Prostate gland (tissue), 2 donors: ENCODE results near the gene GNB1. TPM values are rescaled to one million over a fixed set of nuclear protein-coding genes. Genes with fewer than 3 reads are reported as not detected.

Experiments used
- DNase-seq: peaks from one replicate; pipeline ENCODE4 v3.0.0-alpha.2; 2019; ENCODE audit warnings: low spot score
- H3K27ac ChIP-seq, 2 donors: fragments of 200-600 bp; sonication (generic); 2 replicates each; pipeline ENCODE4 v1.5.1; 2017 to 2019
- H3K27me3 ChIP-seq: fragments of 200-600 bp; sonication (generic); replicated peaks from 2 replicates; pipeline ENCODE4 v1.5.1; 2019; ENCODE audit not compliant: insufficient read depth
- H3K36me3 ChIP-seq, 2 donors: fragments of 200-600 bp; sonication (generic); 1 replicate in 1 of 2; 2 replicates in 1 of 2; pipeline versions ENCODE4 v1.5.1 to v1.8.1; 2017 to 2019
- H3K4me1 ChIP-seq: fragments of 200-600 bp; sonication (generic); replicated peaks from 2 replicates; pipeline ENCODE4 v1.5.1; 2019
- H3K4me3 ChIP-seq, 2 donors: fragments of 200-600 bp; sonication (generic); 2 replicates each; pipeline ENCODE4 v1.5.1; 2017 to 2019
- H3K9me3 ChIP-seq: fragments of 200-600 bp; sonication (generic); 2 replicates; pipeline ENCODE4 v1.5.1; 2017
- CTCF ChIP-seq, 4 experiments: fragments of 200-600 bp in 2 of 4; fragments of 450-650 bp in 2 of 4; sonication (generic) in 2 of 4; IDR thresholded peaks; 1 replicate in 3 of 4; 2 replicates in 1 of 4; pipeline ENCODE4 v1.5.1; 2016 to 2019; ENCODE audit warnings: antibody characterized with exemption in 4 of 4, mild to moderate bottlenecking in 2 of 4, moderate library complexity in 2 of 4
- POLR2A ChIP-seq: fragments of 450-650 bp; IDR thresholded peaks from one replicate; pipeline ENCODE4 v1.6.1; 2016; ENCODE audit warnings: antibody characterized with exemption, mild to moderate bottlenecking
- POLR2AphosphoS5 ChIP-seq: sonication (generic); formaldehyde crosslinking; IDR thresholded peaks from one replicate; pipeline ENCODE4 v1.6.1; 2017; ENCODE audit warnings: antibody characterized with exemption
- WGBS: methylation state at CpG from one replicate; pipeline ENCODE4 v1.1.5; 2018; 5-methylcytosine and 5-hydroxymethylcytosine counted together
- intact Hi-C: fragments of 100-400 bp; cut with DNase I; formaldehyde crosslinking; loops from one replicate; pipeline ENCODE4 v1.14.2; 2022
- total RNA-seq, 2 donors: library from RNA; depleted of rRNA; stranded (reverse); fragments of >200 nt; gene quantifications; one replicate each; pipeline ENCODE4 v1.1.0, GENCODE V29; 2016

GNB1 gene
- total RNA-seq = 100 to 1,000 TPM; 163 to 233 TPM

- intact Hi-C loops = loop anchor here (5.0 kb wide), 2 partner anchors 33 to 113 kb away; partner anchors contain the start of gene NADK
- peaks cover 26% of the 10 kb centered on the region for H3K4me1 ChIP-seq
Measured at GRCh38 chr1:1890506-1891348, at the start of gene GNB1. TSS of gene GNB1 (minus strand) at chr1:1891087. CDS start at chr1:1825453, 65,634 bp downstream.

GRCh38 chr1:1940123-1940425, 49.2 kb upstream of the GNB1 start:
- Histone ChIP-seq H3K9me3 (no peaks in the 10 kb centered on the region), H3K36me3 (no peaks in the 10 kb centered on the region), H3K27me3 (no peaks in the 10 kb centered on the region), H3K27ac (no peak overlapping the region), H3K4me3 (no peak overlapping the region), H3K4me1 (no peaks in the 10 kb centered on the region)
- DNase-seq = no peak
- TF ChIP-seq CTCF (IDR thresholded peaks at IDR 0.05) (no peak), POLR2A (no peak), POLR2AphosphoS5 (no peak)
- intact Hi-C loops = no loop called here
- 84% methylated on average over 12 of the region's 12 CpGs for WGBS

More at GRCh38 chr1:1890506-1891348, at the start of gene GNB1:
- WGBS = 1% methylated on average over 18 of the region's 137 CpGs
- peak; percentile 72 for TF ChIP-seq POLR2A
- TF ChIP-seq CTCF (IDR thresholded peaks at IDR 0.05) = no peak
- peak within 1 kb of the TSS; percentile 95 to 96 for H3K27ac ChIP-seq
- H3K9me3 ChIP-seq = no peaks in the 10 kb centered on the region
- no peaks in the 10 kb centered on the region for H3K36me3 ChIP-seq
- H3K4me3 ChIP-seq = peak within 1 kb of the TSS; percentile 84 to 87
- H3K27me3 ChIP-seq = no peaks in the 10 kb centered on the region
- DNase-seq = peak; percentile 77

DNA sequence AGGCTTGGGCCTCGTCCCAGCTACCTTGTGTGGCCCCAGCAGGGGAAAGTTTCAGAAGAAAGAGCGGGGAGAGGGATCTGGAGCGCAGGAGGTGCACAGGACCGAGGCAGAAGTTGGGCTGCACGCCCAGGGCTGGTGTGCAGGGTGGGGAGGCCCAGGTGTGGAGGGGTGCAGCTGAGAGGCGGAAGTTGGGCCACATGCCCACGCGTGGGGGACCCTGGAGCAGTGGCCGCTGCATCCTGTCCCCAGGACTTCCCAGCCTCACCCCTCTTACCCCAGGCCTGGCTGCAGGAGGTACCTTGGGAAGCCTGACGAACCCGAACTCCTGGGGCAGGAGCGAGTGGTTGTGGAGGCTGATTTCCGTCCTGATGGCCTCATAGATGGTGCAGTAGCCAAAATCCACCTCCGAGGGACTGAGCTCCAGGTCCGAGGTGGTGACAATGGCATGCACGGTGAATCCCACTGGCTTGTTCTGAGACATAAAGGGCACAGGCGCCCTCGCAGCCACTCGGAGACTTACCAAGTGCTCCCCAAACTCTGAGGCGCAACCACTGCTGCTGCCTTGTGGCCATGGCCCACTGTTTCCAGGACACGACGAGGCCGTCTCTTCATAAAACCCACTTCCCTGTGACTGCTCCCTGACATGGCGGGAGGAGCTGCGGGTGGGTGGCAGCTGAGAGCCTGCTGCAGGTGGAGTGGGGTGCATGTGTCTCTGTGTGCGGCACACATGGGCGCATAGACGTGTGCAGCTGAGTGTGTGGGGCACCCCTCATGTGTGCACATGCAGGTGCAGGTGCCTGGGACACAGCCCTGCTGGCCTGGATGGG, 48.6 kb upstream of the GNB1 start:
- Histone ChIP-seq H3K27ac (no peak overlapping the region), H3K36me3 (no peaks in the 10 kb centered on the region), H3K4me3 (no peak overlapping the region), H3K9me3 (no peaks in the 10 kb centered on the region), H3K27me3 (no peaks in the 10 kb centered on the region), H3K4me1 (no peaks in the 10 kb centered on the region)
- TF ChIP-seq POLR2A (no peak), CTCF (IDR thresholded peaks at IDR 0.05) (no peak), POLR2AphosphoS5 (no peak)
- intact Hi-C loops = no loop called here
- whole genome bisulfite sequencing = 85% methylated on average over 28 of the region's 28 CpGs
- no peak for DNase-seq

- H3K27me3 ChIP-seq = no peaks in the 10 kb centered on the region
- TF ChIP-seq CTCF (IDR thresholded peaks at IDR 0.05) (no peak), POLR2AphosphoS5 (no peak)
- 82% methylated on average over 24 of the region's 24 CpGs for WGBS
Measured at GRCh38 chr1:1938613-1939295, 47.9 kb upstream of the GNB1 start.

More at GRCh38 chr1:1938613-1939295, 47.9 kb upstream of the GNB1 start:
- intact Hi-C loops = no loop called here
- Histone ChIP-seq H3K4me1 (no peaks in the 10 kb centered on the region), H3K27ac (no peak overlapping the region), H3K4me3 (no peak overlapping the region), H3K9me3 (no peaks in the 10 kb centered on the region), H3K36me3 (no peaks in the 10 kb centered on the region)
- DNase-seq = no peak
